ENCODE results near the gene SAP25. TPM values are rescaled to one million over a fixed set of nuclear protein-coding genes. Genes with fewer than 3 reads are reported as not detected.

The SAP25 gene
- total RNA-seq, 1 donor from 2014 or later, result 13.5 TPM

- Mint-ChIP-seq H3K27me3 (ENCODE audit: low read depth) (no peaks in the 10 kb centered on the region), H3K4me1 (peaks cover 5% of the 10 kb centered on the region), H3K9me3 (no peaks in the 10 kb centered on the region), H3K36me3 (peaks cover 8% of the 10 kb centered on the region), H3K27ac (no peak overlapping the region), H3K4me3 (peak overlapping the region; percentile 99)
- no peak for TF ChIP-seq CTCF (IDR thresholded peaks at IDR 0.05; ENCODE audit: unreplicated experiment)
- no peak for DNase-seq (ENCODE audit: low spot score in 2 of 2, unreplicated experiment in 2 of 2)
These were observed 39.9 kb upstream of the SAP25 start for GRCh38 chr7:100613412-100614175.

GRCh38 chr7:100612730-100613390 is 39.2 kb upstream of the SAP25 start:
- H3K36me3 Mint-ChIP-seq, result peaks cover 15% of the 10 kb centered on the region
- DNase-seq (ENCODE audit: low spot score in 2 of 2, unreplicated experiment in 2 of 2), result no peak

GRCh38 chr7:100611983-100612729 is 38.5 kb upstream of the SAP25 start, which contains the start of gene MOSPD3:
TSS of gene MOSPD3 (plus strand) at chr7:100612540. CDS start at chr7:100612792, 252 bp downstream.
- peak; percentile 98 for DNase-seq (ENCODE audit: low spot score in 2 of 2, unreplicated experiment in 2 of 2)
- Mint-ChIP-seq H3K9me3 (no peaks in the 10 kb centered on the region), H3K27me3 (ENCODE audit: low read depth) (no peaks in the 10 kb centered on the region), H3K4me1 (peaks cover 5% of the 10 kb centered on the region), H3K27ac (peak within 1 kb of the TSS; percentile 100), H3K36me3 (peaks cover 20% of the 10 kb centered on the region), H3K4me3 (peak within 1 kb of the TSS; percentile 99)
- no peak for TF ChIP-seq CTCF (IDR thresholded peaks at IDR 0.05; ENCODE audit: unreplicated experiment)

More at GRCh38 chr7:100612730-100613390, 39.2 kb upstream of the SAP25 start:
- Mint-ChIP-seq H3K27ac (no peak overlapping the region), H3K4me1 (peaks cover 5% of the 10 kb centered on the region), H3K9me3 (no peaks in the 10 kb centered on the region), H3K27me3 (ENCODE audit: low read depth) (no peaks in the 10 kb centered on the region), H3K4me3 (peak overlapping the region; percentile 99)
- no peak for TF ChIP-seq CTCF (IDR thresholded peaks at IDR 0.05; ENCODE audit: unreplicated experiment)

- DNase-seq (ENCODE audit: low spot score in 2 of 2, unreplicated experiment in 2 of 2), result no peak
These were observed 36.3 kb upstream of the SAP25 start for GRCh38 chr7:100609958-100610357.

More at GRCh38 chr7:100609958-100610357, 36.3 kb upstream of the SAP25 start:
- Mint-ChIP-seq H3K27ac (peak overlapping the region; percentile 41), H3K36me3 (peaks cover 16% of the 10 kb centered on the region), H3K4me1 (peaks cover 16% of the 10 kb centered on the region), H3K9me3 (no peaks in the 10 kb centered on the region), H3K4me3 (no peak overlapping the region), H3K27me3 (ENCODE audit: low read depth) (no peaks in the 10 kb centered on the region)
- TF ChIP-seq CTCF (IDR thresholded peaks at IDR 0.05; ENCODE audit: unreplicated experiment), result no peak

All from mesothelial cell of epicardium (in vitro differentiated cells).